Cardiac muscle cell (in vitro differentiated cells and primary cell): ENCODE results near the gene CACNA1C. TPM values are rescaled to one million over a fixed set of nuclear protein-coding genes. Genes with fewer than 3 reads are reported as not detected.

Source experiments
- DNase-seq, 2 donors: peaks; one replicate each; pipeline versions ENCODE4 v3.0.0 to v3.0.0-alpha.2; 2010 to 2017; ENCODE audit warnings: low read depth in 1 of 2, low spot score in 1 of 2
- H3K27ac ChIP-seq: fragments of 200-600 bp; sonication (generic); 2 replicates; pipeline ENCODE4 v1.5.1; 2016
- H3K27me3 ChIP-seq: fragments of 200-600 bp; sonication (generic); 2 replicates; pipeline ENCODE4 v1.6.0; 2016; ENCODE audit warnings: control low read depth
- H3K36me3 ChIP-seq: fragments of 200-600 bp; sonication (generic); 2 replicates; pipeline ENCODE4 v1.5.1; 2016; ENCODE audit warnings: control low read depth
- H3K4me1 ChIP-seq: fragments of 200-600 bp; sonication (generic); 2 replicates; pipeline ENCODE4 v1.8.1; 2017; ENCODE audit warnings: low read depth, mild to moderate bottlenecking, mixed run types
- H3K4me3 ChIP-seq: fragments of 200-600 bp; sonication (generic); 2 replicates; pipeline ENCODE4 v1.5.1; 2016; ENCODE audit warnings: mild to moderate bottlenecking
- H3K9me3 ChIP-seq: fragments of 200-600 bp; sonication (generic); 2 replicates; pipeline ENCODE4 v1.5.1; 2017; ENCODE audit warnings: low read depth, mild to moderate bottlenecking, control low read depth
- CTCF ChIP-seq: IDR thresholded peaks from 2 replicates; pipeline ENCODE4 v1.5.1; 2012; ENCODE audit warnings: low read depth, mild to moderate bottlenecking, low read length
- polyA plus RNA-seq: library from polyadenylated mRNA; unstranded; fragments of >200 nt; fragmentation: Nextera tagmentation; extraction: Ambion mirVana; gene quantifications from 2 replicates; pipeline ENCODE4 v1.2.1, GENCODE V29; 2016
- total RNA-seq: library from RNA; depleted of rRNA; stranded (reverse); fragments of >200 nt; gene quantifications from 2 replicates; pipeline ENCODE4 v1.2.3, GENCODE V29; 2016

The CACNA1C gene
- total and polyA plus RNA-seq, 2 experiments from 2014 or later: 40.8 to 77.8 TPM

GRCh38 chr12:2332947-2333346, 280.2 kb downstream of the CACNA1C start:
- H3K27me3 ChIP-seq: no peaks in the 10 kb centered on the region
- no peak overlapping the region for H3K27ac ChIP-seq
- peaks cover 30% of the 10 kb centered on the region for H3K4me1 ChIP-seq
- TF ChIP-seq CTCF: no peak
- H3K36me3 ChIP-seq: no peaks in the 10 kb centered on the region
- peak in 1 of 2 donors; percentile 56 for DNase-seq
- H3K4me3 ChIP-seq: no peak overlapping the region
- H3K9me3 ChIP-seq: no peaks in the 10 kb centered on the region

GRCh38 chr12:2333491-2334195, 280.9 kb downstream of the CACNA1C start:
- TF ChIP-seq CTCF: no peak
- Histone ChIP-seq H3K4me3 (no peak overlapping the region), H3K36me3 (no peaks in the 10 kb centered on the region), H3K9me3 (no peaks in the 10 kb centered on the region), H3K27me3 (no peaks in the 10 kb centered on the region), H3K4me1 (peaks cover 31% of the 10 kb centered on the region), H3K27ac (no peak overlapping the region)
- DNase-seq: no peak

- H3K27ac ChIP-seq: no peak overlapping the region
- no peak overlapping the region for H3K4me3 ChIP-seq
- no peaks in the 10 kb centered on the region for H3K36me3 ChIP-seq
- peaks cover 31% of the 10 kb centered on the region for H3K4me1 ChIP-seq
- TF ChIP-seq CTCF: no peak
- no peak for DNase-seq
- no peaks in the 10 kb centered on the region for H3K9me3 ChIP-seq
- no peaks in the 10 kb centered on the region for H3K27me3 ChIP-seq
Measured at GRCh38 chr12:2334271-2334670, 281.5 kb downstream of the CACNA1C start.

- DNase-seq: no peak
- H3K4me3 ChIP-seq: no peak overlapping the region
- peak overlapping the region; percentile 99 for H3K27ac ChIP-seq
- H3K27me3 ChIP-seq: no peaks in the 10 kb centered on the region
- TF ChIP-seq CTCF: no peak
- H3K4me1 ChIP-seq: peaks cover 31% of the 10 kb centered on the region
- H3K9me3 ChIP-seq: no peaks in the 10 kb centered on the region
- H3K36me3 ChIP-seq: no peaks in the 10 kb centered on the region
Measured at GRCh38 chr12:2334689-2335088, 281.9 kb downstream of the CACNA1C start.

GRCh38 chr12:2335109-2335508, 282.3 kb downstream of the CACNA1C start:
- no peak overlapping the region for H3K4me3 ChIP-seq
- no peak for TF ChIP-seq CTCF
- no peaks in the 10 kb centered on the region for H3K9me3 ChIP-seq
- peaks cover 31% of the 10 kb centered on the region for H3K4me1 ChIP-seq
- H3K36me3 ChIP-seq: no peaks in the 10 kb centered on the region
- no peak for DNase-seq
- H3K27ac ChIP-seq: peak overlapping the region; percentile 99
- no peaks in the 10 kb centered on the region for H3K27me3 ChIP-seq
